ENCODE measurements around the gene GLO1.
A peak's percentile ranks its signal among the peaks of the same experiment; 100 is the strongest.

GRCh38 chr6:38671885-38672467, 31.0 kb downstream of the GLO1 start:
- no peak for TF ChIP-seq POLR2AphosphoS5 (IDR thresholded peaks at IDR 0.05; ENCODE audit: low read depth, low read length)
- TF ChIP-seq CTCF (IDR thresholded peaks at IDR 0.05) = peak; percentile 80

All from Panc1 (cell line).